Stomach (tissue), 9 donors: ENCODE measurements around the gene ATP8B4. TPM values are rescaled to one million over a fixed set of nuclear protein-coding genes. Genes with fewer than 3 reads are reported as not detected.

Source experiments
- DNase-seq, 2 donors: peaks; one replicate each; pipeline versions ENCODE4 v3.0.0 to v3.0.0-alpha.2; 2013 to 2019
- H3K27ac ChIP-seq, 5 donors: fragments of 200-600 bp in 4 of 5; sonication (generic) in 4 of 5; one replicate each; pipeline ENCODE4 v1.5.1; 2013 to 2019; ENCODE audit warnings: mild to moderate bottlenecking in 1 of 5, moderate library complexity in 1 of 5
- H3K27me3 ChIP-seq, 3 donors: fragments of 200-600 bp; sonication (generic); one replicate each; pipeline ENCODE4 v1.5.1; 2017 to 2019; ENCODE audit warnings: mixed run types in 1 of 3
- H3K36me3 ChIP-seq, 4 donors: fragments of 200-600 bp; sonication (generic); 1 replicate in 3 of 4; 2 replicates in 1 of 4; pipeline ENCODE4 v1.5.1; 2016 to 2019
- H3K4me1 ChIP-seq, 4 donors: fragments of 200-600 bp; sonication (generic); one replicate each; pipeline ENCODE4 v1.5.1; 2016 to 2019
- H3K4me3 ChIP-seq, 4 donors: fragments of 200-600 bp; sonication (generic) in 3 of 4; one replicate each; pipeline ENCODE4 v1.5.1; 2016 to 2019; ENCODE audit warnings: mild to moderate bottlenecking in 1 of 4
- H3K9me3 ChIP-seq, 4 donors: fragments of 200-600 bp; sonication (generic); one replicate each; pipeline ENCODE4 v1.5.1; 2016 to 2019
- EP300 ChIP-seq: sonication (generic); formaldehyde crosslinking; IDR thresholded peaks from one replicate; pipeline ENCODE4 v1.6.1; 2017; ENCODE audit warnings: antibody characterized with exemption
- POLR2A ChIP-seq, 4 donors: fragments of 450-650 bp; IDR thresholded peaks; one replicate each; pipeline ENCODE4 v1.6.1; 2016; ENCODE audit warnings: antibody characterized with exemption in 4 of 4, control low read depth in 2 of 4, mild to moderate bottlenecking in 1 of 4, moderate library complexity in 1 of 4
- POLR2AphosphoS5 ChIP-seq, 3 donors: sonication (generic); formaldehyde crosslinking; IDR thresholded peaks; one replicate each; pipeline ENCODE4 v1.6.1; 2016; ENCODE audit warnings: antibody characterized with exemption in 3 of 3
- WGBS, 5 donors: extraction: QIAGEN DNeasy Blood & Tissue Kit in 3 of 5; methylation state at CpG; one replicate each; pipeline versions ENCODE4 v1.1.5 to v1.1.7; 2013 to 2018; 5-methylcytosine and 5-hydroxymethylcytosine counted together
- intact Hi-C: fragments of 100-400 bp; cut with DNase I; formaldehyde crosslinking; loops from one replicate; pipeline ENCODE4 v1.15.1; 2023; ENCODE audit warnings: low total_unique reads
- polyA plus RNA-seq, 3 donors: library from polyadenylated mRNA; stranded (reverse); fragments of 200-250 nt; gene quantifications; one replicate each; pipeline ENCODE4 v1.2.3, GENCODE V29; 2013
- small RNA-seq, 4 donors: library from RNA; depleted of rRNA; stranded (forward); fragments of <200 nt; gene quantifications; one replicate each; pipeline ENCODE3, GENCODE V24; 2016
- total RNA-seq, 5 donors: library from RNA; depleted of rRNA; stranded (reverse); fragments of >200 nt; gene quantifications; one replicate each; pipeline versions ENCODE4 v1.1.0 to v1.2.3, GENCODE V29; 2014 to 2016
- TF ChIP-seq, protein P1 (sequence below), 7 experiments: fragments of 450-650 bp in 4 of 7; fragments of 200-600 bp in 3 of 7; sonication (generic) in 3 of 7; IDR thresholded peaks; one replicate each; pipeline ENCODE4 v1.5.1; 2016 to 2019; ENCODE audit warnings: antibody characterized with exemption in 7 of 7, control low read depth in 2 of 7, mild to moderate bottlenecking in 1 of 7
- donor health status: healthy with polysubstance abuse.
- donor health status: Bipolar disorder and iron deficiency.
- donor health status: healthy.

ATP8B4 gene
- total and polyA plus RNA-seq, 8 donors: under 0.01 to 14.3 (median 1.6) TPM

DNA sequence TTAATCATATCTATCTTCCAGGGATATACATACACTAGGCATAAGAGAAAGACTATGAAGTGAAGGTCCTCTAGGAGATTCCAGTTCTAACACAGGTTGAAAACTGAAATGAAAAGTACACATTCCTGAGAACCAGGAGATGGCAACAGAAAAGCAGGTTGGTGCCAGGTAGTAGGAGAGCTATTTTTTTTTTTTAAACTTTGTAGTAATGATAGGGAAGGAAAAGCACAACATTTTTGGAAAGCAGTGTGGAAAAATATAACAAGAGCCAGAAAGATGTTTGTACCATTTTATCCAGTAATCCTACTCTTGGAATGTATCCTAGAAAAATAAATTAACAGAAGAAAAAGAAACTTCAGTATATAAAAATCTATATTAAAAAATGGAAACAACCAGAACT, 308.3 kb downstream of the ATP8B4 start:
- Histone ChIP-seq H3K4me1 (peaks cover 0 to 16% (median 3%) of the 10 kb centered on the region in 4 donors), H3K9me3 (no peaks in the 10 kb centered on the region), H3K27ac (peak overlapping the region in 4 of 5 donors; percentile 1 to 44 (median 36)), H3K4me3 (no peak overlapping the region), H3K27me3 (no peaks in the 10 kb centered on the region), H3K36me3 (no peaks in the 10 kb centered on the region)
- peak in 1 of 2 donors; percentile 62 for DNase-seq
- intact Hi-C loops: no loop called here
- no peak for TF ChIP-seq EP300
- no peak for TF ChIP-seq POLR2A (IDR thresholded peaks at IDR 0.05)
- no peak for TF ChIP-seq POLR2AphosphoS5 (IDR thresholded peaks at IDR 0.05)
- TF ChIP-seq, protein P1, sequence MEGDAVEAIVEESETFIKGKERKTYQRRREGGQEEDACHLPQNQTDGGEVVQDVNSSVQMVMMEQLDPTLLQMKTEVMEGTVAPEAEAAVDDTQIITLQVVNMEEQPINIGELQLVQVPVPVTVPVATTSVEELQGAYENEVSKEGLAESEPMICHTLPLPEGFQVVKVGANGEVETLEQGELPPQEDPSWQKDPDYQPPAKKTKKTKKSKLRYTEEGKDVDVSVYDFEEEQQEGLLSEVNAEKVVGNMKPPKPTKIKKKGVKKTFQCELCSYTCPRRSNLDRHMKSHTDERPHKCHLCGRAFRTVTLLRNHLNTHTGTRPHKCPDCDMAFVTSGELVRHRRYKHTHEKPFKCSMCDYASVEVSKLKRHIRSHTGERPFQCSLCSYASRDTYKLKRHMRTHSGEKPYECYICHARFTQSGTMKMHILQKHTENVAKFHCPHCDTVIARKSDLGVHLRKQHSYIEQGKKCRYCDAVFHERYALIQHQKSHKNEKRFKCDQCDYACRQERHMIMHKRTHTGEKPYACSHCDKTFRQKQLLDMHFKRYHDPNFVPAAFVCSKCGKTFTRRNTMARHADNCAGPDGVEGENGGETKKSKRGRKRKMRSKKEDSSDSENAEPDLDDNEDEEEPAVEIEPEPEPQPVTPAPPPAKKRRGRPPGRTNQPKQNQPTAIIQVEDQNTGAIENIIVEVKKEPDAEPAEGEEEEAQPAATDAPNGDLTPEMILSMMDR (IDR thresholded peaks at IDR 0.05): no peak

DNA sequence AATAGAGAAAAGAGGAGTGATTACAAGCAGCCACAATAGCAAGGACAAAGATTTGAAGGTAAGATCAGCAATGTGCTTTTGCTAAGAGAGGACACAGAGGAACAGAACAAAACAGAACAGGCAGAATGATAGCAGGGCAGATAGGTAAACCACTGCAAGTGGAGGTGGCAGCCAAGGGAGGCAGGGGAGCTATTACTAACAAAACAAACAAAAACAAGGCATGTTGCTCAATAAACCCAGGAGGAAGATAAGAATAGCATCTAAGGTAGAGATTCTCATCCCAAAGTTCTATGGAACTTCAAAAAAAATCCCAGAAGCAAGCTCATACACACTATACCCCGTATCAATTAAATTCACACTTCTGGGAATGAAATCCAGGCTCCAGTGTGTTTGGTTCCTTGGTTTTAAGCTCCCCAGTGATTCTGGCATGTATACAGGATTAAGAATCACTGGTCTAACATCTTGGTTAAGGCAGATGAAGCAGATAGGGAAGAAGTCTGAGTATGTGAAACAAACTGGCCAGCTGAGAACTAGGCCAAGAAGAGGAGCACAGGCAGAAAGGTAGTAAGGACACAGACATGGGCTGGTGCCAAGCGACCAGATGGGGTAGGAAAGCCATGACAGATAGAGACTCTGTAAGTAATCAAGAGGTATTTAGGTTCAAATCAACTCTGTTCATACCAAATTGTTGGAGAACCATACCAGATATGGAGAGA, 309.0 kb downstream of the ATP8B4 start:
- Histone ChIP-seq H3K36me3 (no peaks in the 10 kb centered on the region), H3K27me3 (no peaks in the 10 kb centered on the region), H3K27ac (peak overlapping the region in 4 of 5 donors; percentile 1 to 44 (median 36)), H3K9me3 (no peaks in the 10 kb centered on the region), H3K4me1 (peaks cover 0 to 16% (median 1%) of the 10 kb centered on the region in 4 donors), H3K4me3 (no peak overlapping the region)
- no peak for TF ChIP-seq POLR2A (IDR thresholded peaks at IDR 0.05)
- no peak for TF ChIP-seq EP300
- TF ChIP-seq, protein P1 (IDR thresholded peaks at IDR 0.05): no peak
- no peak for TF ChIP-seq POLR2AphosphoS5 (IDR thresholded peaks at IDR 0.05)
- WGBS, 5 donors: 60 to 79% (median 72%) methylated on average over 2 of the region's 2 CpGs
- intact Hi-C loops: no loop called here
- DNase-seq: no peak

DNA sequence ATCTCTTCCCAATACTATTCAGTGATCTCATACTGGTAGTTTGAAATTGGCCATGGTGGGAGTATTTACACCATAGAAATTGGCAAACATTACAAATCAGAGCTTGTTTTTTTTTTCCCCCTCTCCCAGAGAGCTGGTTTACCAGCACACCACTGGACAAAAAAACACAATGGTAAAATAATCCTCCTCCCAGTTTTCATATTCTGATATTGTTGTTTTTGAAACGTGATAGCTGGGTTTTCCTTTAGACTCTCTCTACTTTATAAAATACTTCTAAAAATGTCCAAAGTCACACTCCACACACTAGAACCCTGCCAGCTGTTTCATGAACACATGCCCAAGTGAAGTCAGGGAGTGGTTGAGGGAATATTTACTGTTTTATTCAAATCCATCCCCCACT, 310.7 kb downstream of the ATP8B4 start:
- no peak overlapping the region for H3K27ac ChIP-seq
- peaks cover 0 to 16% (median 1%) of the 10 kb centered on the region in 4 donors for H3K4me1 ChIP-seq
- DNase-seq: no peak
- H3K27me3 ChIP-seq: no peaks in the 10 kb centered on the region
- no peak overlapping the region for H3K4me3 ChIP-seq
- TF ChIP-seq, protein P1 (IDR thresholded peaks at IDR 0.05): no peak
- TF ChIP-seq POLR2A (IDR thresholded peaks at IDR 0.05): no peak
- TF ChIP-seq EP300: no peak
- TF ChIP-seq POLR2AphosphoS5 (IDR thresholded peaks at IDR 0.05): no peak
- intact Hi-C loops: no loop called here
- WGBS, 5 donors: 76 to 91% (median 88%) methylated on average over 1 of the region's 1 CpG
- H3K9me3 ChIP-seq: peaks cover 0 to 11% (median 0%) of the 10 kb centered on the region in 4 donors
- no peaks in the 10 kb centered on the region for H3K36me3 ChIP-seq

Small RNAs within 50 kb of the gene (small RNA-seq; reads per million reads assigned to genes)
- gene RNA5SP394: 0 to 0.60 (median 0.18) reads per million in 4 donors

Other genes with a start within 250 kb of the ATP8B4 start
- gene SLC27A2, start 63.0 kb upstream of the ATP8B4 start, total RNA-seq: 10 to 100 TPM in 2 of 5 donors, 1 to 10 TPM in 1, not detected in 2; 2.9 to 53.6 (median 47.4) TPM
- 1 to 10 TPM in 1 of 3 donors, under 1 TPM in 2; 0.61 to 1.6 (median 0.68) TPM for gene SLC27A2, start 63.0 kb upstream of the ATP8B4 start, polyA plus RNA-seq
- gene HDC, start 146.5 kb upstream of the ATP8B4 start, total RNA-seq: 100 to 1,000 TPM in 1 of 5 donors, 10 to 100 TPM in 2, 1 to 10 TPM in 2; 3.5 to 590 (median 55.8) TPM
- gene HDC, start 146.5 kb upstream of the ATP8B4 start, polyA plus RNA-seq: 10 to 100 TPM in 1 of 3 donors, 1 to 10 TPM in 2; 3.8 to 13.5 (median 4.4) TPM
- gene GABPB1, start 236.0 kb upstream of the ATP8B4 start, total RNA-seq: 10 to 100 TPM in 4 of 5 donors, 1 to 10 TPM in 1; 4.1 to 94.6 (median 33.4) TPM
- 1 to 10 TPM; 5.8 to 7.5 (median 6.4) TPM for gene GABPB1, start 236.0 kb upstream of the ATP8B4 start, polyA plus RNA-seq